ENCODE results near the gene SNAPC5.

Gene SNAPC5

GRCh38 chr15:66452971-66453580 lies 44.5 kb downstream of the SNAPC5 start:
- no peak for DNase-seq

- DNase-seq, result no peak
These were observed 45.1 kb downstream of the SNAPC5 start for GRCh38 chr15:66452420-66452819.
